ENCODE results near the gene CWC15.
"Not testable (repeated sequence)": the region's sequence is repeated elsewhere in the genome, so short reads cannot be mapped to it uniquely, and the experiment has no call there.

CWC15 gene

GRCh38 chr11:94973099-94973968 is at the start of gene CWC15, which contains the start of gene KDM4D:
TSS of gene CWC15 (minus strand) at chr11:94973556. CDS start at chr11:94972185, 1,371 bp downstream.
TSS of gene KDM4D (plus strand) at chr11:94973709. CDS start at chr11:94997373, 23,664 bp downstream.
- DNase-seq, result peak; percentile 94

GRCh38 chr11:95021468-95021867 is 48.1 kb upstream of the CWC15 start:
- DNase-seq, result not testable (repeated sequence)

- no peak for DNase-seq
Measured at GRCh38 chr11:95016139-95016538, 42.8 kb upstream of the CWC15 start.

GRCh38 chr11:95014184-95014821 is 40.9 kb upstream of the CWC15 start:
- DNase-seq, result no peak

- DNase-seq, result no peak
Measured at GRCh38 chr11:95011376-95011775, 38.0 kb upstream of the CWC15 start.

GRCh38 chr11:95005642-95006041 is 32.3 kb upstream of the CWC15 start:
- DNase-seq, result no peak

GRCh38 chr11:95003716-95004115 is 30.4 kb upstream of the CWC15 start:
- no peak for DNase-seq

- no peak for DNase-seq
Measured at GRCh38 chr11:94998285-94998684, 24.9 kb upstream of the CWC15 start.

GRCh38 chr11:94997437-94997836 is 24.1 kb upstream of the CWC15 start:
- DNase-seq, result no peak

GRCh38 chr11:94993400-94993943 is 20.1 kb upstream of the CWC15 start:
- no peak for DNase-seq

- no peak for DNase-seq
Measured at GRCh38 chr11:94988748-94989147, 15.4 kb upstream of the CWC15 start.

GRCh38 chr11:94987378-94987777 is 14.0 kb upstream of the CWC15 start:
- no peak for DNase-seq

GRCh38 chr11:94975599-94975998 is 2.2 kb upstream of the CWC15 start:
- no peak for DNase-seq

- no peak for DNase-seq
Measured at GRCh38 chr11:94974178-94974577, 822 bp upstream of the CWC15 start.

- no peak for DNase-seq
Measured at GRCh38 chr11:94972700-94973098, 657 bp downstream of the CWC15 start.

- DNase-seq, result no peak
Measured at GRCh38 chr11:94968334-94968958, 4.9 kb downstream of the CWC15 start.

- no peak for DNase-seq
Measured at GRCh38 chr11:94964934-94965333, 8.4 kb downstream of the CWC15 start.

GRCh38 chr11:94961255-94961654 is 12.1 kb downstream of the CWC15 start:
- DNase-seq, result no peak

- DNase-seq, result no peak
Measured at GRCh38 chr11:94960488-94960887, 12.9 kb downstream of the CWC15 start.

- DNase-seq, result no peak
Measured at GRCh38 chr11:94959179-94959578, 14.2 kb downstream of the CWC15 start.

GRCh38 chr11:94958121-94958696 is 15.1 kb downstream of the CWC15 start:
- DNase-seq, result no peak

- DNase-seq, result no peak
Measured at GRCh38 chr11:94956963-94957362, 16.4 kb downstream of the CWC15 start.

GRCh38 chr11:94954753-94955152 is 18.6 kb downstream of the CWC15 start:
- DNase-seq, result no peak

Data from CD4-positive, alpha-beta T cell treated with Interleukin-12 subunit alpha and Interleukin-12 subunit beta, for 1 hour (primary cell).